Stimulated activated CD8-positive, alpha-beta memory T cell treated with anti-CD3 and anti-CD28 coated beads, Interleukin-15, amount 100 ng/mL, for 24 hours (primary cell): Measurements from ENCODE around the gene LRBA.

ENCODE experiments used
- DNase-seq: peaks from one replicate; pipeline ENCODE4 v3.0.0-alpha.2; 2020; ENCODE audit warnings: low read depth

LRBA gene

GRCh38 chr4:150725957-150726523 lies 289.0 kb downstream of the LRBA start:
- DNase-seq, result no peak

GRCh38 chr4:150723727-150724411 lies 291.2 kb downstream of the LRBA start:
- DNase-seq, result no peak

- no peak for DNase-seq
These were observed 292.1 kb downstream of the LRBA start for GRCh38 chr4:150722908-150723362.

- DNase-seq, result no peak
These were observed 294.0 kb downstream of the LRBA start for GRCh38 chr4:150720973-150721518.

- no peak for DNase-seq
These were observed 297.1 kb downstream of the LRBA start for GRCh38 chr4:150717952-150718351.

GRCh38 chr4:150714462-150715438 lies 300.3 kb downstream of the LRBA start:
- no peak for DNase-seq

- DNase-seq, result no peak
These were observed 301.8 kb downstream of the LRBA start for GRCh38 chr4:150713251-150713650.

- DNase-seq, result no peak
These were observed 304.2 kb downstream of the LRBA start for GRCh38 chr4:150710770-150711375.

- no peak for DNase-seq
These were observed 307.1 kb downstream of the LRBA start for GRCh38 chr4:150708004-150708403.

GRCh38 chr4:150699599-150699998 lies 315.5 kb downstream of the LRBA start:
- DNase-seq, result no peak

- no peak for DNase-seq
These were observed 319.9 kb downstream of the LRBA start for GRCh38 chr4:150695162-150695561.

- DNase-seq, result no peak
These were observed 320.6 kb downstream of the LRBA start for GRCh38 chr4:150694438-150694837.

- no peak for DNase-seq
These were observed 331.2 kb downstream of the LRBA start for GRCh38 chr4:150683775-150684350.

GRCh38 chr4:150682126-150682525 lies 333.0 kb downstream of the LRBA start:
- DNase-seq, result no peak

GRCh38 chr4:150681063-150681462 lies 334.0 kb downstream of the LRBA start:
- no peak for DNase-seq

GRCh38 chr4:150680651-150681050 lies 334.4 kb downstream of the LRBA start:
- no peak for DNase-seq

GRCh38 chr4:150679765-150680343 lies 335.2 kb downstream of the LRBA start:
- no peak for DNase-seq

- DNase-seq, result no peak
These were observed 335.9 kb downstream of the LRBA start for GRCh38 chr4:150679018-150679764.

- DNase-seq, result no peak
These were observed 341.3 kb downstream of the LRBA start for GRCh38 chr4:150673793-150674192.

GRCh38 chr4:150668824-150669223 lies 346.3 kb downstream of the LRBA start:
- no peak for DNase-seq

- DNase-seq, result no peak
These were observed 350.1 kb downstream of the LRBA start for GRCh38 chr4:150664935-150665334.
